Brain microvascular endothelial cell (primary cell): ENCODE data around the gene CCDC170.

ENCODE experiments used
- DNase-seq: peaks from one replicate; pipeline ENCODE4 v3.0.0-alpha.2; 2020
- H3K27ac ChIP-seq: fragments of 250-450 bp; sonication (Bioruptor Pico); 2 replicates; pipeline ENCODE4 v1.5.1; 2020; ENCODE audit warnings: mild to moderate bottlenecking, moderate library complexity
- H3K27me3 ChIP-seq: fragments of 250-450 bp; sonication (Bioruptor Pico); replicated peaks from 2 replicates; pipeline ENCODE4 v1.5.1; 2020; ENCODE audit warnings: mild to moderate bottlenecking
- H3K36me3 ChIP-seq: fragments of 250-450 bp; sonication (Bioruptor Pico); replicated peaks from 2 replicates; pipeline ENCODE4 v1.5.1; 2020; ENCODE audit warnings: mild to moderate bottlenecking
- H3K4me3 ChIP-seq: 2 replicates; pipeline ENCODE4 v1.5.1; 2011; ENCODE audit warnings: low read depth, mild to moderate bottlenecking, control low read depth, low read length, moderate library complexity
- in situ Hi-C: cut with HindIII; loops from 2 replicates; pipeline ENCODE4 v1.10.0; 2017; ENCODE audit warnings: low sequenced_read_pairs, low pct_ligation_motif_present
- TF ChIP-seq, protein P1 (sequence below): IDR thresholded peaks from 2 replicates; pipeline ENCODE4 v1.5.1; 2011; ENCODE audit warnings: low read depth, mild to moderate bottlenecking, moderate library complexity, low read length, control low read depth, inconsistent platforms; ENCODE audit errors: missing control alignments

Gene CCDC170

DNA sequence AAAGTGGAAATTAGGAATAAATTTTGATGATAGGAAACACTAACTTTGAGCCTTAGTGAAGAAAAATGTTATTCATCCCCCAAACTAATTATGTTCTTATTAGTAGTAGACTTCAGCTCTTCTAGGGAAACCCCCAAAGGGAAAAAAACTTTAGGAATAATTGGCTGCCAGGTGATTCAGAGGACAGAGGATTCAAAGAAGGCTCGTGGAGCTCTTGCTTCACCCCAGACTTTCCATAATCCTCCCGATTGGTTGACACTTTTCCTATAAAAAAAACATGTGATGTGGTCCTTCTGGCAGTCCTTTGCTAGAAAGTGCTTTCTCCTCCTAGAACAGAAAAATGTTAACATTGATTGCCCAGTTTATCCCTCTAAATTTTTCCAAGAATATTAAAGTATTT lies 5.6 kb upstream of the CCDC170 start:
- Histone ChIP-seq H3K36me3 (no peaks in the 10 kb centered on the region), H3K27me3 (no peaks in the 10 kb centered on the region), H3K4me3 (no peak overlapping the region), H3K27ac (no peak overlapping the region)
- TF ChIP-seq, protein P1, sequence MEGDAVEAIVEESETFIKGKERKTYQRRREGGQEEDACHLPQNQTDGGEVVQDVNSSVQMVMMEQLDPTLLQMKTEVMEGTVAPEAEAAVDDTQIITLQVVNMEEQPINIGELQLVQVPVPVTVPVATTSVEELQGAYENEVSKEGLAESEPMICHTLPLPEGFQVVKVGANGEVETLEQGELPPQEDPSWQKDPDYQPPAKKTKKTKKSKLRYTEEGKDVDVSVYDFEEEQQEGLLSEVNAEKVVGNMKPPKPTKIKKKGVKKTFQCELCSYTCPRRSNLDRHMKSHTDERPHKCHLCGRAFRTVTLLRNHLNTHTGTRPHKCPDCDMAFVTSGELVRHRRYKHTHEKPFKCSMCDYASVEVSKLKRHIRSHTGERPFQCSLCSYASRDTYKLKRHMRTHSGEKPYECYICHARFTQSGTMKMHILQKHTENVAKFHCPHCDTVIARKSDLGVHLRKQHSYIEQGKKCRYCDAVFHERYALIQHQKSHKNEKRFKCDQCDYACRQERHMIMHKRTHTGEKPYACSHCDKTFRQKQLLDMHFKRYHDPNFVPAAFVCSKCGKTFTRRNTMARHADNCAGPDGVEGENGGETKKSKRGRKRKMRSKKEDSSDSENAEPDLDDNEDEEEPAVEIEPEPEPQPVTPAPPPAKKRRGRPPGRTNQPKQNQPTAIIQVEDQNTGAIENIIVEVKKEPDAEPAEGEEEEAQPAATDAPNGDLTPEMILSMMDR: no peak
- no peak for DNase-seq
- in situ Hi-C loops: no loop called here

DNA sequence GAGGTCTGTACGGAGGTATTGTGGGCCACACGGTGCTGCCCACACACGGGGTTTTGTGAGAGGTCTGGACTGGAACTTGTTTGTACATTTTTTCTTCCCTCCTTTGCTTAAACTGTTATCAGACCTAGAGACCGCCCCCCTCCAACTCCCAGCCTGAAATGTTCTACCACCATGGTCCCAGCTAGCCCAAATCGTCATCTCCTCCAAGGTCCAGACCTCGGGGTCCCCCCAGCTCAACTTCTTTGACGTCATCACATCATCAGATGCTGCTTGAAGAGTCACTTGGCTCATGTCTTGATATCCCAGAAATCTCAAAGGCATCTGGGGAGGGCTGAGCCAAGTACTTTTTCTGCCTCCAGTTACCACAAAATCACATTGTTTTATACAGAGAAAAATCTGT lies 2.8 kb upstream of the CCDC170 start:
- H3K4me3 ChIP-seq: no peak overlapping the region
- in situ Hi-C loops: no loop called here
- no peaks in the 10 kb centered on the region for H3K27me3 ChIP-seq
- DNase-seq: no peak
- no peaks in the 10 kb centered on the region for H3K36me3 ChIP-seq
- H3K27ac ChIP-seq: no peak overlapping the region
- TF ChIP-seq, protein P1: no peak

DNA sequence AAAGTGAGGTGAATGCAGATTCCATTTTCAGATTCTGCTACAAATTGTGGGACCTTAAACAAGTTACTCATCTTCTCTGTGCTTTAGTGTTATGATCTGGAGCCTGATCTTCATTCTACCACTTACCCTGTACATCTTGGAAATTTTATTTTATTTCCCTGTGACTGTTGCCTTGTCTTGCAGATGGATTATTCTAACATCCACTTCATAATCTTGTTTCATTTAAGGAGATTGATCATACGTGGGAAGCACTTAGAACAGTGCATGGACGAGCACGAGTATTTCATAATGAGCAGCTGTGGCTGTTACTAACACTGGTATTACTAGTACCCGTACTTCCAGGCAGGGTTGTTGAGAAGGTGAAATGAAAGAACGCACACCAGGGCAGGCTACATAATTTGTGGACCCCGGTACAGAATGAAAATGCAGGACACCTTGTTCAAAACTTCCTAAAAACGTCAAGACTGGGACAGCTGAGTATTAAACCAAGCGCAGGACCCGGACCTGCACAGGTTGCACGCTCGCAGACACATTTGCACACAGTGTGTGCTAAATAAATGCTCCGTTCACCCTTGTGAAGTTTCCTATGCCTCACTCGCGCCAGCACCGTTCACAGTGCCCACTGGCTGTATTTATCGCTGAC lies 535 bp upstream of the CCDC170 start:
- TF ChIP-seq, protein P1: no peak
- no peak for DNase-seq
- Histone ChIP-seq H3K27ac (no peak overlapping the region), H3K36me3 (no peaks in the 10 kb centered on the region), H3K27me3 (no peaks in the 10 kb centered on the region), H3K4me3 (peak overlapping the region; percentile 72)
- in situ Hi-C loops: no loop called here

DNA sequence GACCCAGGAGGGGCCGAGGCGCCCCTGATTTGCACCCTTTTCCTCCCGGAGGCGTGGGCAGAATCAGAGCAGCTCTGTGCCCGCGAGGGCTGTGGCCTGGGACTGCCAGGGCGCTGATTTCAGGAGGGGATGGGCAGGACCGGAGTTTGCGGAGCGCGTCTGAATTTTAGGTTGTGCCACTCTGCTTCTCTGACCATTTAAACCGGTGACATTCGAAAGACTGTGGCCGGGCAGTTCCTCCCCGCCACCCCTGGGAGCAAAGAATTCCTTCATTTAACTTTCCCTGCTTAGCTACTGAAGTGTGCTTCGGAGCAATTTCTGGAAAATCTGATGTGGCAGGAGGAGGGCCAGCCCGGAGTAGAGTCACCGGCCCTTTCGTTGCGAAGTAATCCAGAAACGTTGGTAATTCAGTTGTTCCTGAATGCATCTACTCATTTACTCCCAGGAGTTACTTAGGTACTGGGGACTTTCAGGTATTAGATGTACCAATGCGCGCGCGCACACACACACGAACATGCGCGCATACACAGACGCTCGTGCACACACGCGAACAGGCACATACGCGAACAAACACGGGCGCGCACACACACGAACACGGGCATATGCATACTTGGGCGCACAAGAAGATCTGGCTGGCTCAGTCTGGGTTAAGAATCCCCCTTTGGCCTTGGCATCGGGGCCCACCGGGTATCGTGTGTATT lies 568 bp downstream of the CCDC170 start:
- Histone ChIP-seq H3K27me3 (no peaks in the 10 kb centered on the region), H3K27ac (no peak overlapping the region), H3K36me3 (no peaks in the 10 kb centered on the region), H3K4me3 (peak overlapping the region; percentile 72)
- in situ Hi-C loops: no loop called here
- DNase-seq: peak; percentile 32
- TF ChIP-seq, protein P1: no peak

DNA sequence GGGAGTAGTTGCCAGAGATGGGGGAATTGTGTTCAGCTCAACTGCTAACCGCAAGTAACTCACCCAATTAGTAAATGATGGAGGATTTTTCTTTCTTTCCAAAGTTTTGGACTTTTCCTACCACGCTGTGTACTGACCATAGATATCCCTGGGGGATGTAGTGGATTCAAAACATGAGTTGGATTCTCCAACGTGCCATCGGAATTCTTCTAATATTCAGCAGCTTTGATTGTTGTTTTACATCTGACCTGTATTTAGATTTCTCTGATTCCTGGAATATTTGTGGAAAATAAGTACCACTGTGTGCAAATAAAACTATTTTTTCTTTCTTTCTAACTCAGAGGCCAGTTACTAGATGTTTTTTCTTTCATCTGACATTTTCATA lies 1.1 kb downstream of the CCDC170 start:
- DNase-seq: no peak
- peak overlapping the region; percentile 72 for H3K4me3 ChIP-seq
- H3K36me3 ChIP-seq: no peaks in the 10 kb centered on the region
- in situ Hi-C loops: no loop called here
- TF ChIP-seq, protein P1: no peak
- no peak overlapping the region for H3K27ac ChIP-seq
- H3K27me3 ChIP-seq: no peaks in the 10 kb centered on the region
